PC-3 (cell line): Measurements from ENCODE around the gene NHP2.

Experiments used
- EZH2 ChIP-seq: fragments of 300-600 bp; sonication (generic); IDR thresholded peaks from one replicate; pipeline ENCODE4 v1.6.1; 2017; ENCODE audit warnings: antibody characterized with exemption, mild to moderate bottlenecking, low read length; ENCODE audit not compliant: unreplicated experiment
- TF ChIP-seq, protein P1 (sequence below): fragments of 300-600 bp; sonication (generic); conservative IDR thresholded peaks from 2 replicates; pipeline ENCODE4 v1.5.1; 2017; ENCODE audit warnings: antibody characterized with exemption, low read depth, mild to moderate bottlenecking, low read length

DNA sequence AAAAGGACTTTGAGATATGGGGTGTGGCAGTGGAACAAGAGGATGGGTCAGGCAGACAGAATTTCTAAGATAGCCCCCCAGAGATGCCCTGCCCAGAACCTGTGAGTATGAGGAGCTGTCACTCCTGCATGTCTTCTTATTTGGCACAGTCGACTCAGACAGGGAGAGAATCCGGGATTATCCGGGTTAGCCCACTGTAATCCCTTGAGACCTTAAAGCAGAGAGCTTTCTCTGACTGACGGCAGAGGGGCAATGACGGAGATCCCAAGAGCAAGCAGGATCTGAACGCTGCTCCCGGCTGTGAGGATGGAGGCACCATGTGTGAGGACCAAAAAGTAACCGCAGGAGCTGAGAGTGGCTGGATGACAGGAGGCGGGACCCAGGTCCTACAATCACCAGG lies 8.8 kb upstream of the NHP2 start:
- TF ChIP-seq, protein P1, sequence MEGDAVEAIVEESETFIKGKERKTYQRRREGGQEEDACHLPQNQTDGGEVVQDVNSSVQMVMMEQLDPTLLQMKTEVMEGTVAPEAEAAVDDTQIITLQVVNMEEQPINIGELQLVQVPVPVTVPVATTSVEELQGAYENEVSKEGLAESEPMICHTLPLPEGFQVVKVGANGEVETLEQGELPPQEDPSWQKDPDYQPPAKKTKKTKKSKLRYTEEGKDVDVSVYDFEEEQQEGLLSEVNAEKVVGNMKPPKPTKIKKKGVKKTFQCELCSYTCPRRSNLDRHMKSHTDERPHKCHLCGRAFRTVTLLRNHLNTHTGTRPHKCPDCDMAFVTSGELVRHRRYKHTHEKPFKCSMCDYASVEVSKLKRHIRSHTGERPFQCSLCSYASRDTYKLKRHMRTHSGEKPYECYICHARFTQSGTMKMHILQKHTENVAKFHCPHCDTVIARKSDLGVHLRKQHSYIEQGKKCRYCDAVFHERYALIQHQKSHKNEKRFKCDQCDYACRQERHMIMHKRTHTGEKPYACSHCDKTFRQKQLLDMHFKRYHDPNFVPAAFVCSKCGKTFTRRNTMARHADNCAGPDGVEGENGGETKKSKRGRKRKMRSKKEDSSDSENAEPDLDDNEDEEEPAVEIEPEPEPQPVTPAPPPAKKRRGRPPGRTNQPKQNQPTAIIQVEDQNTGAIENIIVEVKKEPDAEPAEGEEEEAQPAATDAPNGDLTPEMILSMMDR = no peak
- TF ChIP-seq EZH2 = no peak
